Thyroid gland (tissue), 4 donors: ENCODE measurements around the gene DFFB. TPM values are rescaled to one million over a fixed set of nuclear protein-coding genes. Genes with fewer than 3 reads are reported as not detected.

Source experiments
- DNase-seq, 2 donors: peaks; one replicate each; pipeline ENCODE4 v3.0.0-alpha.2; 2019
- H3K27ac ChIP-seq, 3 donors: fragments of 200-600 bp; sonication (generic); 1 replicate in 2 of 3; 2 replicates in 1 of 3; pipeline ENCODE4 v1.5.1; 2016 to 2019; ENCODE audit warnings: mild to moderate bottlenecking in 1 of 3, moderate library complexity in 1 of 3
- H3K27me3 ChIP-seq: fragments of 200-600 bp; sonication (generic); one replicate; pipeline ENCODE4 v1.5.1; 2019
- H3K36me3 ChIP-seq, 2 donors: fragments of 200-600 bp; sonication (generic); one replicate each; pipeline ENCODE4 v1.5.1; 2016 to 2019
- H3K4me1 ChIP-seq, 2 donors: fragments of 200-600 bp; sonication (generic); one replicate each; pipeline ENCODE4 v1.5.1; 2017 to 2019
- H3K4me3 ChIP-seq, 3 donors: fragments of 200-600 bp; sonication (generic); replicated peaks in 1 of 3; 1 replicate in 2 of 3; 2 replicates in 1 of 3; pipeline ENCODE4 v1.5.1; 2016; ENCODE audit warnings: mild to moderate bottlenecking in 1 of 3
- H3K9me3 ChIP-seq: fragments of 200-600 bp; sonication (generic); one replicate; pipeline ENCODE4 v1.5.1; 2017
- POLR2A ChIP-seq, 2 donors: fragments of 450-650 bp; IDR thresholded peaks; one replicate each; pipeline ENCODE4 v1.6.1; 2017; ENCODE audit warnings: antibody characterized with exemption in 2 of 2, mild to moderate bottlenecking in 2 of 2, moderate library complexity in 1 of 2
- WGBS, 2 donors: methylation state at CpG; one replicate each; pipeline ENCODE4 v1.1.5; 2017; 5-methylcytosine and 5-hydroxymethylcytosine counted together
- intact Hi-C: fragments of 100-400 bp; cut with DNase I; formaldehyde crosslinking; loops from one replicate; pipeline ENCODE4 v1.15.1; 2023
- total RNA-seq, 4 donors: library from RNA; depleted of rRNA; stranded (reverse); fragments of >200 nt; gene quantifications; one replicate each; pipeline ENCODE4 v1.2.3, GENCODE V29; 2016
- TF ChIP-seq, protein P1 (sequence below), 6 experiments: fragments of 200-600 bp in 3 of 6; fragments of 450-650 bp in 3 of 6; sonication (generic) in 3 of 6; IDR thresholded peaks; one replicate each; pipeline ENCODE4 v1.5.1; 2016 to 2019; ENCODE audit warnings: antibody characterized with exemption in 6 of 6, mild to moderate bottlenecking in 2 of 6, inconsistent platforms in 1 of 6, moderate library complexity in 1 of 6

Gene DFFB
- total RNA-seq, 4 donors from 2014 or later: 5.1 to 8.6 (median 6.8) TPM

- 86 to 87% methylated on average over 9 to 11 of the region's 12 CpGs for WGBS, 2 donors
- Histone ChIP-seq H3K4me3 (no peak overlapping the region), H3K27ac (no peak overlapping the region), H3K27me3 (no peaks in the 10 kb centered on the region), H3K36me3 (no peaks in the 10 kb centered on the region), H3K4me1 (no peaks in the 10 kb centered on the region), H3K9me3 (no peaks in the 10 kb centered on the region)
- intact Hi-C loops: no loop called here
- TF ChIP-seq, protein P1, sequence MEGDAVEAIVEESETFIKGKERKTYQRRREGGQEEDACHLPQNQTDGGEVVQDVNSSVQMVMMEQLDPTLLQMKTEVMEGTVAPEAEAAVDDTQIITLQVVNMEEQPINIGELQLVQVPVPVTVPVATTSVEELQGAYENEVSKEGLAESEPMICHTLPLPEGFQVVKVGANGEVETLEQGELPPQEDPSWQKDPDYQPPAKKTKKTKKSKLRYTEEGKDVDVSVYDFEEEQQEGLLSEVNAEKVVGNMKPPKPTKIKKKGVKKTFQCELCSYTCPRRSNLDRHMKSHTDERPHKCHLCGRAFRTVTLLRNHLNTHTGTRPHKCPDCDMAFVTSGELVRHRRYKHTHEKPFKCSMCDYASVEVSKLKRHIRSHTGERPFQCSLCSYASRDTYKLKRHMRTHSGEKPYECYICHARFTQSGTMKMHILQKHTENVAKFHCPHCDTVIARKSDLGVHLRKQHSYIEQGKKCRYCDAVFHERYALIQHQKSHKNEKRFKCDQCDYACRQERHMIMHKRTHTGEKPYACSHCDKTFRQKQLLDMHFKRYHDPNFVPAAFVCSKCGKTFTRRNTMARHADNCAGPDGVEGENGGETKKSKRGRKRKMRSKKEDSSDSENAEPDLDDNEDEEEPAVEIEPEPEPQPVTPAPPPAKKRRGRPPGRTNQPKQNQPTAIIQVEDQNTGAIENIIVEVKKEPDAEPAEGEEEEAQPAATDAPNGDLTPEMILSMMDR (IDR thresholded peaks at IDR 0.05): no peak
- TF ChIP-seq POLR2A (IDR thresholded peaks at IDR 0.05): no peak
- DNase-seq: no peak
Measured at GRCh38 chr1:3925256-3925655, 68.0 kb downstream of the DFFB start.

DNA sequence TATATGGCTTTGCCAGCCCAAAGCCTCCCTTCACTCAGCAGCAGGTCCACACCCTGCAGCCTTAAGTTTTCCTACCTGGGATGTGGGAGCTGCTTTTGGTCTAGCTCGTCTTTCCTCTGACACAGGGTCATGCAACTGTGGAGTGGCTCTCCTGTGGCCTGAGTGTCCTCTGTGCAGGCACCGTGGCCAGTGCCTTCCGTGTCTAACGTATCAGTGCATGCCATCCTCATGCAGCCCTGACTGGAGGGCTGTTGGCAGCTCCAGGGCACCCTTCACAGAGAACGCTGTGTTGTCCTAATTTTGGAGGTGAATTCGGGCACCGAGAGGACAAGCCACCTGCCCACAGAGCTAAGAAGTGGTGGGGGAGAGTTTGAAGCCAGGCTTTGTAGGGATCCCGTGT, 68.5 kb downstream of the DFFB start:
- no peak for TF ChIP-seq POLR2A (IDR thresholded peaks at IDR 0.05)
- TF ChIP-seq, protein P1 (IDR thresholded peaks at IDR 0.05): no peak
- Histone ChIP-seq H3K4me3 (no peak overlapping the region), H3K27me3 (no peaks in the 10 kb centered on the region), H3K9me3 (no peaks in the 10 kb centered on the region), H3K36me3 (no peaks in the 10 kb centered on the region), H3K27ac (no peak overlapping the region), H3K4me1 (no peaks in the 10 kb centered on the region)
- intact Hi-C loops: no loop called here
- DNase-seq: no peak
- 69 to 74% methylated on average over 5 to 8 of the region's 8 CpGs for WGBS, 2 donors

DNA sequence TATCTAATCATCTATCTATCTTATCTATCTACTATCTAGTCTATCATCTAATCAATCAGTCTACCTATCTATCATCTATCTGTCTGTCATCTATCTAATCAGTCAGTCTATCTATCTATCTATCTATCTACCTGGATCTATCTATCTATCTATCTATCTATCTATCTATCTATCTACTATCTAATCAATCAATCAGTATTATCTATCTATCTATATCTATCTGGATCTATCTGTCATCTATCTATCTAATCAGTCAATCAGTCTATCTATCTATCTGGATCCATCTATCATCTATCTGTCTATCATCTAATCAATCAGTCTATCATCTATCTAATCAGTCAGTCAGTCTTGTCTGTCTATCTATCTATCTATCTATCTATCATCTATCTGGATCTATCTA, 69.7 kb downstream of the DFFB start:
- TF ChIP-seq, protein P1 (IDR thresholded peaks at IDR 0.05): no peak
- TF ChIP-seq POLR2A (IDR thresholded peaks at IDR 0.05): no peak
- Histone ChIP-seq H3K27ac (no peak overlapping the region), H3K4me1 (no peaks in the 10 kb centered on the region), H3K4me3 (no peak overlapping the region), H3K27me3 (no peaks in the 10 kb centered on the region), H3K9me3 (no peaks in the 10 kb centered on the region), H3K36me3 (no peaks in the 10 kb centered on the region)
- intact Hi-C loops: no loop called here
- DNase-seq: no peak

GRCh38 chr1:3928586-3928985, 71.3 kb downstream of the DFFB start:
- H3K9me3 ChIP-seq: no peaks in the 10 kb centered on the region
- 50 to 55% methylated on average over 7 to 10 of the region's 11 CpGs for WGBS, 2 donors
- no peaks in the 10 kb centered on the region for H3K27me3 ChIP-seq

DNA sequence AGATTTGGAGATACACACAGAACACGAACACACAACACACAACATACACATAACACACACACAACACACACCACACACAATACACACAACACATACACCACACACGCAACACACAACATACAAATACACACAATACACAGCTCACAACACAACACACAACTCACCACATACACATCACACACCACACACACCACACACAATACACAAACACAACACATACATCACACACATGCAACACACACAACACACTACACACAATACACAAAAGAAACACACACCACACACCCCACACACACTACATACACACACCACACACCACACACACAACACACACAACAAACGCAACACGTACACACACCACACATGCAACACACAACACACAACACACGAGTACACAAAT, 71.8 kb downstream of the DFFB start:
- Histone ChIP-seq H3K4me1 (no peaks in the 10 kb centered on the region), H3K27ac (no peak overlapping the region), H3K4me3 (no peak overlapping the region), H3K27me3 (no peaks in the 10 kb centered on the region), H3K9me3 (no peaks in the 10 kb centered on the region), H3K36me3 (no peaks in the 10 kb centered on the region)
- TF ChIP-seq POLR2A (IDR thresholded peaks at IDR 0.05): no peak
- TF ChIP-seq, protein P1 (IDR thresholded peaks at IDR 0.05): no peak
- intact Hi-C loops: no loop called here
- DNase-seq: no peak
- WGBS, 2 donors: 60 to 72% methylated on average over 5 of the region's 5 CpGs

More at GRCh38 chr1:3928586-3928985, 71.3 kb downstream of the DFFB start:
- intact Hi-C loops: no loop called here
- TF ChIP-seq POLR2A (IDR thresholded peaks at IDR 0.05): no peak
- TF ChIP-seq, protein P1 (IDR thresholded peaks at IDR 0.05): no peak
- Histone ChIP-seq H3K4me3 (no peak overlapping the region), H3K36me3 (no peaks in the 10 kb centered on the region), H3K4me1 (no peaks in the 10 kb centered on the region), H3K27ac (no peak overlapping the region)
- DNase-seq: no peak
